HCT116 (cell line): Measurements from ENCODE around the gene SFTPA1. TPM values are rescaled to one million over a fixed set of nuclear protein-coding genes. Genes with fewer than 3 reads are reported as not detected.

Source experiments
- ATAC-seq: fragments of 200-7000 bp; cut with Tn5 transposase; 2 replicates; pipeline ENCODE4 v1.9.1; 2020; ENCODE audit warnings: mild to moderate bottlenecking, moderate library complexity
- BruUV-seq: library from RNA; stranded (reverse); fragments of 400-500 nt; replicated peaks from 2 replicates; lab custom pipeline; 2021; lab: Mats Ljungman, UMichigan
- CTCF ChIA-PET: fragments of 300-600 bp; sonication (Branson Sonifier 250); formaldehyde crosslinking; loops from one replicate; lab custom pipeline; 2021; ENCODE audit warnings: antibody characterized with exemption; lab: Charles Lee
- POLR2A ChIA-PET: fragments of 300-600, 350-600 bp; sonication (Branson Sonifier 250); formaldehyde crosslinking; loops from one replicate; lab custom pipeline; 2021; ENCODE audit warnings: antibody characterized with exemption; lab: Charles Lee
- RAD21 ChIA-PET, 2 experiments: fragments of 300-600 bp; sonication (Branson Sonifier 250); formaldehyde crosslinking; loops; one replicate each; lab custom pipeline; 2023; ENCODE audit warnings: low total read pairs in 2 of 2; ENCODE audit not compliant: uncharacterized antibody in 2 of 2, unreplicated experiment in 2 of 2, low non-redundant PET in 1 of 2; lab: Charles Lee
- DNase-seq: peaks from one replicate; pipeline ENCODE4 v3.0.0-alpha.2; 2010; ENCODE audit warnings: low read depth, low spot score
- H2AFZ ChIP-seq: fragments of 200-600 bp; shearing (Covaris generic), sonication (generic); 2 replicates; pipeline ENCODE4 v1.6.1; 2017; ENCODE audit warnings: low read depth, mixed run types, mixed read lengths, antibody characterized with exemption, low read length; ENCODE audit not compliant: poor library complexity, severe bottlenecking
- H3K27ac ChIP-seq: 2 replicates; pipeline ENCODE4 v1.5.1; 2012; ENCODE audit warnings: low read depth, low read length
- H3K27me3 ChIP-seq: fragments of 200-600 bp; sonication (generic); 2 replicates; pipeline ENCODE4 v1.6.1; 2016; ENCODE audit warnings: mixed run types, low read length, mixed read lengths; ENCODE audit not compliant: insufficient read depth
- H3K36me3 ChIP-seq, 2 experiments: fragments of 200-500 bp in 1 of 2; fragments of 200-600 bp in 1 of 2; sonication (Bioruptor generic) in 1 of 2; sonication (generic) in 1 of 2; 2 replicates each; pipeline versions ENCODE4 v1.5.1 to v1.6.1; 2014 to 2016; ENCODE audit warnings: low read length in 2 of 2, inconsistent platforms in 1 of 2, mixed read lengths in 1 of 2, mixed run types in 1 of 2; ENCODE audit not compliant: insufficient read depth in 2 of 2, control insufficient read depth in 1 of 2
- H3K4me1 ChIP-seq, 2 experiments: fragments of 200-600 bp in 1 of 2; sonication (generic) in 1 of 2; 2 replicates each; pipeline versions ENCODE4 v1.5.1 to v1.6.1; 2012 to 2017; ENCODE audit warnings: low read length in 2 of 2, inconsistent platforms in 1 of 2, mild to moderate bottlenecking in 1 of 2, mixed read lengths in 1 of 2, mixed run types in 1 of 2, moderate library complexity in 1 of 2; ENCODE audit not compliant: insufficient read depth in 2 of 2, control insufficient read depth in 1 of 2
- H3K4me2 ChIP-seq: fragments of 200-600 bp; sonication (generic); 2 replicates; pipeline ENCODE4 v1.6.1; 2017; ENCODE audit warnings: mixed run types, low read length, mixed read lengths
- H3K4me3 ChIP-seq, 2 experiments: fragments of 200-600 bp in 1 of 2; sonication (generic) in 1 of 2; replicated peaks in 1 of 2; 2 replicates each; pipeline ENCODE4 v1.5.1; 2011 to 2016; ENCODE audit warnings: low read length in 2 of 2, control low read depth in 1 of 2, low read depth in 1 of 2, mild to moderate bottlenecking in 1 of 2, mixed read lengths in 1 of 2, mixed run types in 1 of 2
- H3K79me2 ChIP-seq: fragments of 200-600 bp; sonication (generic); 2 replicates; pipeline ENCODE4 v1.6.1; 2017; ENCODE audit warnings: mild to moderate bottlenecking, mixed run types, low read length, moderate library complexity, mixed read lengths; ENCODE audit not compliant: insufficient read depth
- H3K9ac ChIP-seq: fragments of 200-600 bp; sonication (generic); 2 replicates; pipeline ENCODE4 v1.6.1; 2016; ENCODE audit warnings: low read length, mixed read lengths
- H3K9me2 ChIP-seq: fragments of 200-600 bp; sonication (generic), shearing (Covaris generic); 2 replicates; pipeline ENCODE4 v1.6.1; 2017; ENCODE audit warnings: mixed run types, mild to moderate bottlenecking, moderate library complexity; ENCODE audit not compliant: insufficient read depth
- H3K9me3 ChIP-seq, 2 experiments: fragments of 200-500 bp in 1 of 2; fragments of 200-600 bp in 1 of 2; sonication (Bioruptor generic) in 1 of 2; sonication (generic) in 1 of 2; 2 replicates each; pipeline ENCODE4 v1.6.1; 2014 to 2017; ENCODE audit warnings: low read length in 2 of 2, mixed read lengths in 2 of 2, inconsistent platforms in 1 of 2, low read depth in 1 of 2, mild to moderate bottlenecking in 1 of 2, mixed run types in 1 of 2, moderate library complexity in 1 of 2; ENCODE audit not compliant: control insufficient read depth in 1 of 2, insufficient read depth in 1 of 2
- H4K20me1 ChIP-seq: fragments of 200-600 bp; sonication (generic), shearing (Covaris generic); 2 replicates; pipeline ENCODE4 v1.6.1; 2017; ENCODE audit warnings: mixed run types, mild to moderate bottlenecking, moderate library complexity; ENCODE audit not compliant: insufficient read depth
- ATF3 ChIP-seq: IDR thresholded peaks from 2 replicates; pipeline ENCODE4 v1.6.1; 2012
- CBX3 ChIP-seq: IDR thresholded peaks from 2 replicates; pipeline ENCODE4 v1.6.1; 2012; ENCODE audit warnings: low read depth
- EGR1 ChIP-seq: IDR thresholded peaks from 2 replicates; pipeline ENCODE4 v1.6.1; 2012; ENCODE audit warnings: low read depth
- ELF1 ChIP-seq: IDR thresholded peaks from 2 replicates; pipeline ENCODE4 v1.6.1; 2012; ENCODE audit warnings: low read depth, borderline replicate concordance
- EZH2phosphoT487 ChIP-seq: fragments of 200-600 bp; IDR thresholded peaks from 2 replicates; pipeline ENCODE4 v1.6.1; 2018; ENCODE audit warnings: antibody characterized with exemption, borderline replicate concordance
- FOSL1 ChIP-seq: IDR thresholded peaks from 2 replicates; pipeline ENCODE4 v1.6.1; 2012; ENCODE audit warnings: low read depth
- JUND ChIP-seq: IDR thresholded peaks from 2 replicates; pipeline ENCODE4 v1.6.1; 2012
- MAX ChIP-seq: IDR thresholded peaks from 2 replicates; pipeline ENCODE4 v1.6.1; 2012
- POLR2A ChIP-seq: IDR thresholded peaks from 2 replicates; pipeline ENCODE4 v1.7.0; 2011; ENCODE audit warnings: borderline replicate concordance; ENCODE audit not compliant: insufficient read depth, insufficient read length; ENCODE audit errors: extremely low read depth
- RAD21 ChIP-seq: IDR thresholded peaks from 2 replicates; pipeline ENCODE4 v1.6.1; 2012; ENCODE audit warnings: low read depth, mild to moderate bottlenecking
- SIN3A ChIP-seq: IDR thresholded peaks from 2 replicates; pipeline ENCODE4 v1.6.1; 2012; ENCODE audit warnings: low read depth
- SP1 ChIP-seq: IDR thresholded peaks from 2 replicates; pipeline ENCODE4 v1.6.1; 2012; ENCODE audit warnings: low read depth
- SRF ChIP-seq: IDR thresholded peaks from 2 replicates; pipeline ENCODE4 v1.6.1; 2012; ENCODE audit warnings: low read depth
- TCF7L2 ChIP-seq: IDR thresholded peaks from 2 replicates; pipeline ENCODE4 v1.7.0; 2011; ENCODE audit warnings: borderline replicate concordance, inconsistent platforms; ENCODE audit not compliant: insufficient read depth, insufficient read length; ENCODE audit errors: extremely low read depth
- YY1 ChIP-seq: IDR thresholded peaks from 2 replicates; pipeline ENCODE4 v1.6.1; 2011; ENCODE audit warnings: low read length, low read depth, moderate library complexity, mild to moderate bottlenecking; ENCODE audit not compliant: insufficient replicate concordance; ENCODE audit errors: extremely low read depth
- ZBTB33 ChIP-seq: IDR thresholded peaks from 2 replicates; pipeline ENCODE4 v1.6.1; 2011; ENCODE audit warnings: mild to moderate bottlenecking, low read length, moderate library complexity; ENCODE audit not compliant: insufficient replicate concordance; ENCODE audit errors: extremely low read depth
- ZFX ChIP-seq: fragments of 450-650 bp; IDR thresholded peaks from 2 replicates; pipeline ENCODE4 v1.6.1; 2017
- ZNF274 ChIP-seq: fragments of 200-500 bp; sonication (Bioruptor generic); IDR thresholded peaks from 2 replicates; pipeline ENCODE4 v1.6.1; 2014; ENCODE audit warnings: mild to moderate bottlenecking, low read depth, low read length, inconsistent platforms
- intact Hi-C: fragments of 100-400 bp; cut with micrococcal nuclease; formaldehyde crosslinking; loops from 2 replicates; pipeline ENCODE4 v1.10.0; 2022
- total RNA-seq: library from RNA; stranded (reverse); gene quantifications from one replicate; pipeline ENCODE4 v1.2.1, GENCODE V29; 2021; ENCODE audit not compliant: unreplicated experiment
- TF ChIP-seq, protein P1 (sequence below), 3 experiments: fragments of 200-600 bp in 1 of 3; sonication (generic) in 1 of 3; IDR thresholded peaks in 2 of 3; conservative IDR thresholded peaks in 1 of 3; 2 replicates each; pipeline ENCODE4 v1.5.1; 2012 to 2017; ENCODE audit warnings: low read depth in 2 of 3, low read length in 2 of 3, antibody characterized with exemption in 1 of 3, borderline replicate concordance in 1 of 3, control low read depth in 1 of 3, mild to moderate bottlenecking in 1 of 3, mixed read lengths in 1 of 3, mixed run types in 1 of 3, moderate library complexity in 1 of 3; ENCODE audit not compliant: insufficient read depth in 1 of 3

Gene SFTPA1
- total RNA-seq, 1 experiment from 2014 or later, result 6.5 TPM

DNA sequence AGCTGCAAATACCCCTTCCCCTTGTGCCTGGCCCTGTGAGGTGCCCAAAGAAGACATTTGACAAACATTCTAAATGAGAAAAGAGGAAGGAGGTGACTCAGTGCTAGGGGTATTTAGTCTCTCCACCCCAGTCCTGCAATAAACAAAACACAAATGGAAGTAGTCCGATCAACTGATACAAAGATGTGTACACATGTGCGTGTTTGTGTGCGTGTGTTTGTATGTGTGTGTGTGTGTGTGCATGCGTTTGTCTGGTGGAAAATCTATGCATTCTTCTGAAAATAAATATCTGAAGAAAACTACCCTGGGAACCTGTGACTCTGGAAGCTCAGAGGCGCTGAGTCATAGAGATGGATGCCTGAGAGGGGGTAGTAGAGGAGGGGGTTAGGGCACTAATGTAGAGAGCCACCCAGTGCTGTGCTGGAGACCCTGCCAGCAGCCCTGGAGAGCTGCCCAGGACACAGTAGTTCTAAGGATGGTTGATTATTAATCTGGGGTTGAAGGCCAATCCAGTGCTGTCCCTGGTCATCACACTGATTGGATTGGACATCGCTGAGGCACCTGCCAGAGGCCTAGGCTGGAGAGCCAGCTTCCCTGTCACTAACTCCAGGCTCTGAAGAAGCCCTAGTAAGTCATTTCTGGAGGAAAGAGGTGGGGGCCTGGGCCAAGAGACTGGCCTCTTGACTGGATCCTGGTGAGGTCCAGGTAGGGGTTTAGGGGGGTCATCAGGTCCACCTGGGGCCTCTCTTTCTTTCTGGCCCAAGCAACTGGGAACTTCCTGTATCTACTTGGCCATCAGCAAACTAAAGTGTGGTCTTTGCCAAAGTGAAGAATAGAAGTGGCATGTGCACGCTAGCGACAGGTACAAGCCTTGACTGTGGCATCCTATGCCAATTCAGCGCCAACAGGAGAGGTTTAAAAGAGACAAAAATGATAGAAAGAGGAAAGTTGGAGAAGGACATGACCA, 18.5 kb downstream of the SFTPA1 start (continued):
- no peak for TF ChIP-seq EGR1

GRCh38 chr10:79629955-79630327, 19.2 kb downstream of the SFTPA1 start:
- Histone ChIP-seq H2AFZ (no peak overlapping the region), H3K4me1 (peaks cover 0 to 7% of the 10 kb centered on the region in 2 experiments; a peak in 1 of 4 replicates), H3K36me3 (no peaks in the 10 kb centered on the region), H3K9me3 (no peaks in the 10 kb centered on the region), H3K79me2 (no peaks in the 10 kb centered on the region), H3K27me3 (no peaks in the 10 kb centered on the region), H3K4me2 (no peak overlapping the region), H3K27ac (no peak overlapping the region), H3K4me3 (no peak overlapping the region), H3K9ac (no peak overlapping the region), H4K20me1 (no peaks in the 10 kb centered on the region), H3K9me2 (no peaks in the 10 kb centered on the region)
- no peak for TF ChIP-seq FOSL1
- TF ChIP-seq SIN3A, result no peak
- no peak for TF ChIP-seq MAX
- TF ChIP-seq ZBTB33, result no peak
- TF ChIP-seq SP1, result no peak
- TF ChIP-seq SRF, result no peak
- TF ChIP-seq ATF3, result no peak
- TF ChIP-seq TCF7L2, result no peak
- TF ChIP-seq ZNF274, result no peak
- TF ChIP-seq ELF1, result no peak
- no peak for TF ChIP-seq POLR2A
- TF ChIP-seq ZFX, result no peak
- no peak for TF ChIP-seq YY1
- TF ChIP-seq EZH2phosphoT487, result no peak
- no peak for TF ChIP-seq JUND
- TF ChIP-seq RAD21, result no peak
- TF ChIP-seq CBX3, result no peak
- TF ChIP-seq, protein P1, sequence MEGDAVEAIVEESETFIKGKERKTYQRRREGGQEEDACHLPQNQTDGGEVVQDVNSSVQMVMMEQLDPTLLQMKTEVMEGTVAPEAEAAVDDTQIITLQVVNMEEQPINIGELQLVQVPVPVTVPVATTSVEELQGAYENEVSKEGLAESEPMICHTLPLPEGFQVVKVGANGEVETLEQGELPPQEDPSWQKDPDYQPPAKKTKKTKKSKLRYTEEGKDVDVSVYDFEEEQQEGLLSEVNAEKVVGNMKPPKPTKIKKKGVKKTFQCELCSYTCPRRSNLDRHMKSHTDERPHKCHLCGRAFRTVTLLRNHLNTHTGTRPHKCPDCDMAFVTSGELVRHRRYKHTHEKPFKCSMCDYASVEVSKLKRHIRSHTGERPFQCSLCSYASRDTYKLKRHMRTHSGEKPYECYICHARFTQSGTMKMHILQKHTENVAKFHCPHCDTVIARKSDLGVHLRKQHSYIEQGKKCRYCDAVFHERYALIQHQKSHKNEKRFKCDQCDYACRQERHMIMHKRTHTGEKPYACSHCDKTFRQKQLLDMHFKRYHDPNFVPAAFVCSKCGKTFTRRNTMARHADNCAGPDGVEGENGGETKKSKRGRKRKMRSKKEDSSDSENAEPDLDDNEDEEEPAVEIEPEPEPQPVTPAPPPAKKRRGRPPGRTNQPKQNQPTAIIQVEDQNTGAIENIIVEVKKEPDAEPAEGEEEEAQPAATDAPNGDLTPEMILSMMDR (IDR thresholded peaks at IDR 0.05 in 2 of 3, conservative IDR thresholded peaks at IDR 0.05 in 1 of 3; ENCODE audit: borderline replicate concordance in 1 of 3, insufficient read depth in 1 of 3, low read depth in 2 of 3, low read length in 2 of 3), result no peak
- no peak for TF ChIP-seq EGR1
- DNase-seq (no peak), ATAC-seq (no peak)
- ChIA-PET POLR2A (no interaction called here), CTCF (no interaction called here), RAD21 (no interaction called here)
- no TSS peak for BruUV-seq
- intact Hi-C loops, result no loop called here
